HuH-7.5 (cell line): ENCODE measurements around the gene GRIK4.
A peak's percentile ranks its signal among the peaks of the same experiment; 100 is the strongest.
"Not testable (repeated sequence)": the region's sequence is repeated elsewhere in the genome, so short reads cannot be mapped to it uniquely, and the experiment has no call there.

Source experiments
- DNase-seq: peaks from one replicate; pipeline ENCODE4 v3.0.0; 2011; ENCODE audit warnings: low spot score

Gene GRIK4

DNA sequence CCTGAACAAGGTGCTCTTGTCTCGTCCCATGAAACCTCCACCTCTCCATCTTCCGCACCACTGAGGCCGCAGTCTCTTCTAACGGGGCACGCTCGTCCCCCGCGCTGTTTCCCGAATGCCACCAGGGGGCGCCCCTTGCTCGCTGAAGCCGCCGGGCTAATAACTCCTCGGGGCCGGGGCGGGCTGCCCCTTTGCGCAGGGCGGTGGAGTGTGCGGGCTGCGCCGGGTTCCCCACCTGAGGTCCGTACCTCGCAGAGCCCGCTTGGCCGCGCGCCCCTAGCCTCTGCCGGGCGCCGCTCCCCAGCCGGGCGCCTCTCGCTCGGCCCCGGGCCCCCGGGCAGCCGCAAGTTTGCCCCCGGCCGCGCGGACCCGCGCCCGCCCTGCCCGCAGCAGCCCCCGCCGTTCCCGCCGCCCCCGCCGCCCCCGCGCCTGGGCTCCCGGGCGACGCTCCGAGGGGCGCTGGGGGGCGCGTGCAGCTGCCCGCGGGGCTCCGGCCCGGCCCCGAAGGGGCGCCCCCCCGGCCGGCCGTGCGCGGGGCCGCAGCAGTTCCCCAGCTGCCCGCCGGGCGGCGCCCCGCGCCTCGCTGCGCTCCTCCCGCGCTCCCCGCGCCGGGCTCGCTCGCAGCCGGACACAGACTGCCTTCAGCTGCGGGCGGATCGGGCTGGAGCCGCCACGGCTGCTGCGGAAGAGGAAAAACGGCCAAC is at the start of gene GRIK4:
Gene GRIK4 (plus strand): TSS at position 633 of the 704 bp plus-strand sequence. CDS start 148,571 bp downstream, outside the sequence.
- peak; percentile 89 for DNase-seq

- DNase-seq = no peak
These were observed 48.7 kb upstream of the GRIK4 start for GRCh38 chr11:120462825-120463224.

- no peak for DNase-seq
These were observed 45.5 kb upstream of the GRIK4 start for GRCh38 chr11:120465921-120466534.

GRCh38 chr11:120467627-120468026 is 43.9 kb upstream of the GRIK4 start:
- no peak for DNase-seq

GRCh38 chr11:120471131-120471530 is 40.4 kb upstream of the GRIK4 start:
- DNase-seq = no peak

GRCh38 chr11:120471994-120472393 is 39.6 kb upstream of the GRIK4 start:
- DNase-seq = no peak

DNA sequence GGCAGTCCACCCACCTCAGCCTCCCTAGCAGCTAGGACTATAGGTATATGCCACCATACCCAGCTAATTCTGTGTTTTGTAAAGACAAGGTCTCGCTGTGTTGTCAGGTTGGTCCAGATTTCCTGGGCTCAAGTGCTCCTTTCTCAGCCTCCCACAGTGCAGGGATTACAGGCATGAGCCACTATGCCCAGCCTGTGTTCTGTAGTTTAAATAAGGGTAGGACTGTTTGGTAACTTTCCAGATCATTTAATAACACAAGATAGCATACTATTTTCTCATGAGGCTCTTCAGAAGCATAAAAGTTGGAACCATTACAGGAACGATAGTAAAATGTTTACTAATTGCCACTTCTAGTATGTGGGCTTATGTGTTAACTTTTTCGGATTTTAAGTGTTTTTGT is 38.0 kb upstream of the GRIK4 start:
- no peak for DNase-seq

DNA sequence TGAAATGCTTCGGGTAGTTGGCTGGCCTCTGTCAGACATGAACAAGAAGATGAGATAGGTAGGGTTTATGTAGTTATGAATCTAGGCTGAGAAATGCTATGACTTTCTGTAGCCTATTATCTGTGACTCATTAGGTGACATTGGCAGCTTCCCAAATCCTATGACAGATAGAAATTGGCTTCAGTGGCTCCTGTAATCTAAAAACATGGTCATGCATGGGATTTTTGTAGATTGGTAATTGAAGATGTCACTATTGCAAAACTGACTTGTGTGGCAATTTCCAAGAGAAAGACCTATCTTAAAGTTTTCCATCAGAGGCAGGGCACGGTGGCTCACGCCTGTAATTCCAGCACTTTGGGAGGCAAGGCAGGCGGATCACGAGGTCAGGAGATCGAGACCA is 29.4 kb upstream of the GRIK4 start:
- DNase-seq = no peak

GRCh38 chr11:120484722-120485121 is 26.8 kb upstream of the GRIK4 start:
- DNase-seq = no peak

GRCh38 chr11:120486138-120486537 is 25.4 kb upstream of the GRIK4 start:
- DNase-seq = no peak

DNA sequence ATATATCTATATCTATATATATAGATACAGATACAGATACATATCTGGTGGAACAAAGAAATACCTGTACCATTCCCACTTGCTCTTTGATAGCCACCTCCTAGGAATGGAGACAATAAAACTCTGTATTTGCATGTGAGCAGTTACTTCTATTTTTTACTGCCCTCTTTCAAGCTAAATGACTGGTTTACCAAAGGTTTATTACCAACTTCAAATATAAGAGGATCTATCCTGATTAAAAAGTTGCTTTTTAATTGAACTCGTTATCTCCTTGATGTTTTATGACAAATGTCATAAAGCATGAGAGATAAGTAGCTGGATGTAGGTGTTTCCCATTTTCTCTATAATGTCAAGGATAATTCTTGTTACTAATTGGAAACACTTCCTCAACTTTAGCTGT is 21.7 kb upstream of the GRIK4 start:
- no peak for DNase-seq

GRCh38 chr11:120492486-120492885 is 19.1 kb upstream of the GRIK4 start:
- DNase-seq = no peak

DNA sequence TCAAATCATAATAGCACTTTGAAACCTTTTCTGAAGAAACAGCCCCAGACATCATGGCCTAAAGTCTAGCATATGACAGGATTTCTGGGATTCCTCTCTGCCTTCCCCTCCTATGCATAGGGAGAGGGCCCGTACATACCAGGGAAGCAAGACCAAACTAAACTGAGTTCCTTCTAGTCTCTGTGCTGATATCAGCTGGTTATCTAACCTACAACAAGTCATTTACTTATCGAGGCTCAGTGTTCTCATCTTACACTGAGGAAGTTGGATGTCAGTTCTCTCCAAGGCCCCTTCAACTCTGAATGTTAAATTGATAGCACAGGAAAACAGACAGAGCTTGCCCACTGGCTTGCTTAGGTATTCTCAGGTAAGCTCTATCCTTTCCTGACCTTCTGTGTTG is 17.0 kb upstream of the GRIK4 start:
- no peak for DNase-seq

GRCh38 chr11:120499088-120499487 is 12.5 kb upstream of the GRIK4 start:
- no peak for DNase-seq

DNA sequence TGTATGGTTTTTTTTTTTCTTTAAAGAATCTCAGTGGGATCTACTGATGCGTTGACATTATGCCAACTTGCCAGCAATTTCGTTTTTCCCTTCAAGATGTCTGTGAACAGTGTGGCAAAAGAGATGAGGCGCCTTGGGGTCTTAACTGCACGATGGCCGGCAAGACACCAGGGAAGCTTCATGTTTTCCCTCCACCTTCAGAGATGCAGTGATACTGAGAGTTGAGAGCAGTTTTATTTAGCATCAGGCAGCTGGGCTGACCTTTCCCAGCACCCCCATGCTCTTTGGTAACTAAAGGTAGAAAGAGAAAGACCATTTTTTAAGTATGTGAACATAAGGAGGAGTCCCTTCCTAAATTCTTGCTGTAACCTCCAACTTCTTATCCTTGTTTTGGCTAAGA is 11.7 kb upstream of the GRIK4 start:
- DNase-seq = no peak

GRCh38 chr11:120500414-120501071 is 11.0 kb upstream of the GRIK4 start:
- DNase-seq = no peak

DNA sequence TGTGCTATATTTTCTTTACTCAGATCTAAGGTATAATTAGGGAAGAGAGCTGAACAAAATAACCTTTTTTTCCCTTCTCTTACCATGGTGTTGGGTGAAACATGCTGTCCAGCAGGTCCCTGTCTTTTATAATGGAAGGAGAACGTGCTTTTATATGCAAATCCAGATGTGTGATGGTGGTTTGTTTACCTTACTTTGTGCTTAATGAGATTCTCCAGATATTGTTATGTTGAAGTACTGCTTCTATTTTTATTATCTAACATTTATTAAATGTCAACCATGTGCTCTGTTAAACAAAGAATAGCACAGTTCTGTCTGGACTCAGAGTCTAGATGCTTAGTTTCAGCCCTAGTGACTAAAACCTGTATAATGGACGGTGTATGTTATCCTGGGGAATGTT is 10.1 kb upstream of the GRIK4 start:
- DNase-seq = no peak

DNA sequence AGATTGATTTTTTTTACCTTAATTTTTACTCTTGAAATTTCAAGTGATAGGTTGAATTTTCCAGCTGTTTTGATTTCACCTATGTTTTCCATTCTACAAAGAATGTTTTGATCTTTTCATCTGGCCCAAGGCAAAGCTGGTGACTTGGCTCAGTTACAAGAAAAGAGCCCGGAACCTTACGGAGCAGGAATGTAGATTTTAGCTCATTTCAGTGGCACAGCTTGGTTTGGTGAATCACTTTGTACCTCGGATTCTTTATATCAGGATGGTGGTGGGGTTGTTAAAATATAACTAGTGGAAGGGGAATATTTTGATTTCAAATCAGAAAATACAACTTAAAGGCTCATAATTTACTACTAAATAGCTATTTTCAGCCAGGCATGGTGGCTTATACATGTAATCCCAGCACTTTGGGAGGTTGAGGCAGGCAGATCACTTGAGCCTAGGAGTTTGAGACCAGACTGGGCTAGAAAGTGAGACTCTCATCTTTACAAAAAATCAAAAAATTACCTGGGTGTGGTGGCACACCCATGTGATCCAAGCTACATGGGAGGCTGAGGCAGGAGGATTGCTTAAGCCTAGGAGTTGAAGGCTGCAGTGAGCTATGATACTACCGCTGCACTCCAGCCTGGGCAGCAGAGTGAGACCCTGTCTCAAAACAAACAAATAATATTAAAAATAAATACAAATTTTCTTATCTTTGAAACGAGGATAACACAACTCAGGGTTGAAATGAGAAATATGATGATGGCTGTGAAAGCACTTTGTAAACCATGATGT is 9.4 kb upstream of the GRIK4 start:
- DNase-seq = no peak

DNA sequence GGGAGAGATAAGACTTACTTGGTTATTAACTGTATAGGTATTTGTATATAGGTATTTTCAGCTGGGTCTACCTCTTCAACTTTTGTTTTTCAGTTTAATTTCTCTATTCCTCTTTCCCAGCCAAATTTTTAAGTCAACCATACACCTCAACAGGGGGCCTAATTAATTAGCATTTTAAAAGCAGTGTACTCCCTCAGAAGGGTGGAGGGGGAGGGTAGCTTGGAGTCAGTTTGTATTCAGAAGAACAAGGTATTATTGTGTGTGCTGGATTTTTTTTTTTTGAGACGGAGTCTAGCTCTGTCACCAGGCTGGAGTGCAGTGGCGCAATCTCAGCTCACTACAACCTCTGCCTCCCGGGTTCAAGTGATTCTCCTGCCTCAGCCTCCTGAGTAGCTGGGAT is 8.0 kb upstream of the GRIK4 start:
- not testable (repeated sequence) for DNase-seq

DNA sequence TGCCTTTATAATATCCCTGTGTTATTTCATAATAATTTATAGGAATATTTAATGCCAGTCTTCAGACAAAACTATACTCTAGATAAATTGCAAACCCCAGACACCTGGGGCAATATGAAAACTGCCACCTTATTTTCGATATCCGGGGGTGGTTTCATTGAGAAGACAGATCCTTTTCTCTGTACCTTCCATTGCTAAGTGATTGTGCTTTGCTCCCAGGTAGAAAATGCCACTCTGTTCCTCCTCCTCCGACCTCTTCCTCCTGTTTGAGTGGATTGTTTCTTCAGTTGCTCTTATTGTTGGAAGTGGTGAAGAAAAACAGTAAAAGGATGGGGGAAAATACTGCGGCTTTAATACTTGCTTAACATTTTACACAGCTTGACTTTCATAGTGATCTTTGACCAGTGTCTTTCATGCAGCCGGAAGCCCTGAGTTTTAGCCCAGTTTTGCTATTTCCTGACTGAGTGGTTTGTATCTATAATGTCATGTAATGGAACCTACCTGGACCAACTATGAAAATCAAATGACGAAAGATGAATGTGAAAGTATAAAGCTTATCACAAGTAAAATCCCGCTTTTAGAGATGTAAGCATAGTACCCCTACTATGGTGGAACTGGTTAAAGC is 5.6 kb upstream of the GRIK4 start:
- DNase-seq = no peak

- no peak for DNase-seq
These were observed 2.0 kb upstream of the GRIK4 start for GRCh38 chr11:120509346-120510053.
